ENCODE data around the gene CEP250.
"Not testable (repeated sequence)": the region's sequence is repeated elsewhere in the genome, so short reads cannot be mapped to it uniquely, and the experiment has no call there.

The CEP250 gene

GRCh38 chr20:35443003-35443402 lies 12.4 kb upstream of the CEP250 start:
- peak; percentile 84 for DNase-seq (ENCODE audit: low read depth, low spot score)
- TF ChIP-seq CTCF (IDR thresholded peaks at IDR 0.05; ENCODE audit: low read depth, low read length): no peak
- in situ Hi-C loops (cut with HindIII; ENCODE audit: low sequenced_read_pairs): loop anchor here (25.0 kb wide), 1 partner anchor 131 kb away; no protein-coding TSS in a partner anchor
- H3K4me3 ChIP-seq (ENCODE audit: low read depth, low read length): no peak overlapping the region

- H3K4me3 ChIP-seq (ENCODE audit: low read depth, low read length): no peak overlapping the region
Measured at GRCh38 chr20:35444226-35444625, 11.2 kb upstream of the CEP250 start.

GRCh38 chr20:35446356-35447078 lies 8.9 kb upstream of the CEP250 start:
- H3K4me3 ChIP-seq (ENCODE audit: low read depth, low read length): no peak overlapping the region
- TF ChIP-seq CTCF (IDR thresholded peaks at IDR 0.05; ENCODE audit: low read depth, low read length): no peak
- no peak for DNase-seq (ENCODE audit: low read depth, low spot score)
- in situ Hi-C loops (cut with HindIII; ENCODE audit: low sequenced_read_pairs): loop anchor here (25.0 kb wide), 1 partner anchor 134 kb away; no protein-coding TSS in a partner anchor

More at GRCh38 chr20:35444226-35444625, 11.2 kb upstream of the CEP250 start:
- DNase-seq (ENCODE audit: low read depth, low spot score): no peak
- in situ Hi-C loops (cut with HindIII; ENCODE audit: low sequenced_read_pairs): loop anchor here (25.0 kb wide), 1 partner anchor 132 kb away; no protein-coding TSS in a partner anchor
- TF ChIP-seq CTCF (IDR thresholded peaks at IDR 0.05; ENCODE audit: low read depth, low read length): no peak

- peak; percentile 82 for DNase-seq (ENCODE audit: low read depth, low spot score)
- peak; percentile 98 for TF ChIP-seq CTCF (IDR thresholded peaks at IDR 0.05; ENCODE audit: low read depth, low read length)
- H3K4me3 ChIP-seq (ENCODE audit: low read depth, low read length): no peak overlapping the region
- in situ Hi-C loops (cut with HindIII; ENCODE audit: low sequenced_read_pairs): loop anchor here (25.0 kb wide), 1 partner anchor 135 kb away; no protein-coding TSS in a partner anchor
Measured at GRCh38 chr20:35447082-35447789, 8.2 kb upstream of the CEP250 start.

GRCh38 chr20:35448788-35449373 lies 6.5 kb upstream of the CEP250 start:
- no peak for DNase-seq (ENCODE audit: low read depth, low spot score)
- H3K4me3 ChIP-seq (ENCODE audit: low read depth, low read length): no peak overlapping the region
- TF ChIP-seq CTCF (IDR thresholded peaks at IDR 0.05; ENCODE audit: low read depth, low read length): no peak
- in situ Hi-C loops (cut with HindIII; ENCODE audit: low sequenced_read_pairs): loop anchor here (25.0 kb wide), 1 partner anchor 137 kb away; no protein-coding TSS in a partner anchor

GRCh38 chr20:35449855-35450254 lies 5.5 kb upstream of the CEP250 start:
- in situ Hi-C loops (cut with HindIII; ENCODE audit: low sequenced_read_pairs): loop anchor here (25.0 kb wide), 1 partner anchor 138 kb away; no protein-coding TSS in a partner anchor
- DNase-seq (ENCODE audit: low read depth, low spot score); H3K4me3 ChIP-seq (ENCODE audit: low read depth, low read length): not testable (repeated sequence)
